ENCODE results near the gene STK38.

DNA sequence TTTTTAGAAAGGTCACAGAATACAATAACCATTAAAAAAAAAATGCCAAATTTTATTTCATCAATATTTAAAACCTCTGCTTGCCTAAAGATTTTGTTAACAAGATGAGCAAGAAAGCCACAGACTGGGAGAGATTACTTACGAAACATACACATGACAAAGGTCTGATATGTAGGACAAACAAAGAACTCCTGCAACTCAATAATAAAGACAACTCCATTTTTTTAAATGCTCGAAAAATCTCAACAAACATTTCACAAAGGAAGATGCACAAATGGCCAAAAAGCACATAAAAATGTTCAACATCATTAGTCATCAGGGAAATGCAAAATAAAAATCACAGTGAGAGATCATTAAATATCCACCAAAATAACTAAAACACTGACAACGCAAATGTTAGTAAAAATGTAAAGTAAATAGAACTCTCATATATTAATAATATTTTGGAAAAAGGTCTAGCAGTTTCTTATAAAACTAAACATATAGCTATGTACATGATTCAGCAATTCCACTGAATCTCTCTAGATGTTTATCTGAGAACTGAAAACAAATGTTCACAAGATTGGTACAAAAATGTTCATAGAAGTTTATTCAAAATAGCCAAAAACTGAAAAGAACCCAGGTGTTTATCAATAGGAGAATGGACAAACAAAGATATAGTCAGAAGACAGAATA lies 10.3 kb downstream of the STK38 start:
- TF ChIP-seq EZH2 (IDR thresholded peaks at IDR 0.05; ENCODE audit: low read depth) = no peak
- TF ChIP-seq, protein P1, sequence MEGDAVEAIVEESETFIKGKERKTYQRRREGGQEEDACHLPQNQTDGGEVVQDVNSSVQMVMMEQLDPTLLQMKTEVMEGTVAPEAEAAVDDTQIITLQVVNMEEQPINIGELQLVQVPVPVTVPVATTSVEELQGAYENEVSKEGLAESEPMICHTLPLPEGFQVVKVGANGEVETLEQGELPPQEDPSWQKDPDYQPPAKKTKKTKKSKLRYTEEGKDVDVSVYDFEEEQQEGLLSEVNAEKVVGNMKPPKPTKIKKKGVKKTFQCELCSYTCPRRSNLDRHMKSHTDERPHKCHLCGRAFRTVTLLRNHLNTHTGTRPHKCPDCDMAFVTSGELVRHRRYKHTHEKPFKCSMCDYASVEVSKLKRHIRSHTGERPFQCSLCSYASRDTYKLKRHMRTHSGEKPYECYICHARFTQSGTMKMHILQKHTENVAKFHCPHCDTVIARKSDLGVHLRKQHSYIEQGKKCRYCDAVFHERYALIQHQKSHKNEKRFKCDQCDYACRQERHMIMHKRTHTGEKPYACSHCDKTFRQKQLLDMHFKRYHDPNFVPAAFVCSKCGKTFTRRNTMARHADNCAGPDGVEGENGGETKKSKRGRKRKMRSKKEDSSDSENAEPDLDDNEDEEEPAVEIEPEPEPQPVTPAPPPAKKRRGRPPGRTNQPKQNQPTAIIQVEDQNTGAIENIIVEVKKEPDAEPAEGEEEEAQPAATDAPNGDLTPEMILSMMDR (conservative IDR thresholded peaks at IDR 0.05) = no peak
